Activated CD4-positive, alpha-beta T cell treated with anti-CD3 and anti-CD28 coated beads, Interleukin-2, amount 10 ng/mL, durations not matched to agents 7 days and 5 days (primary cell): ENCODE measurements around the gene FHIT. TPM values are rescaled to one million over a fixed set of nuclear protein-coding genes. Genes with fewer than 3 reads are reported as not detected.
"Not testable (repeated sequence)": the region's sequence is repeated elsewhere in the genome, so short reads cannot be mapped to it uniquely, and the experiment has no call there.

Experiments used
- CTCF ChIA-PET: fragments of 350-600 bp; sonication (Branson Sonifier 250); formaldehyde crosslinking; loops from one replicate; lab custom pipeline; 2021; ENCODE audit warnings: antibody characterized with exemption; lab: Charles Lee
- POLR2A ChIA-PET: fragments of 350-600 bp; sonication (Branson Sonifier 250); formaldehyde crosslinking; loops from one replicate; lab custom pipeline; 2021; ENCODE audit warnings: antibody characterized with exemption; lab: Charles Lee
- DNase-seq: peaks from one replicate; pipeline ENCODE4 v3.0.0-alpha.2; 2020
- H3K27ac Mint-ChIP-seq: one replicate; pipeline ENCODE4 v1.8.0; 2021; ENCODE audit warnings: mild to moderate bottlenecking, moderate library complexity, mixed read lengths
- H3K27me3 Mint-ChIP-seq: one replicate; pipeline ENCODE4 v1.8.0; 2021; ENCODE audit warnings: mixed read lengths
- H3K36me3 Mint-ChIP-seq: one replicate; pipeline ENCODE4 v1.8.0; 2021; ENCODE audit warnings: low read depth, mixed read lengths
- H3K4me1 Mint-ChIP-seq: one replicate; pipeline ENCODE4 v1.8.0; 2021; ENCODE audit warnings: mixed read lengths
- H3K4me3 Mint-ChIP-seq: one replicate; pipeline ENCODE4 v1.8.0; 2021; ENCODE audit warnings: mild to moderate bottlenecking, moderate library complexity, mixed read lengths
- H3K9me3 Mint-ChIP-seq: one replicate; pipeline ENCODE4 v1.8.0; 2021; ENCODE audit warnings: mixed read lengths
- total RNA-seq, 2 experiments: library from RNA; stranded (reverse); gene quantifications; one replicate each; pipeline ENCODE4 v1.2.3, GENCODE V29; 2021

Gene FHIT
- total RNA-seq, 2 experiments from 2014 or later, result 39.4 to 41.2 TPM

- H3K27ac Mint-ChIP-seq, DNase-seq, CTCF ChIA-PET, H3K27me3 Mint-ChIP-seq, POLR2A ChIA-PET, H3K4me3 Mint-ChIP-seq: not testable (repeated sequence)
- Mint-ChIP-seq H3K9me3 (peaks cover 12% of the 10 kb centered on the region), H3K36me3 (peaks cover 69% of the 10 kb centered on the region), H3K4me1 (peaks cover 39% of the 10 kb centered on the region)
These were observed 1316.7 kb downstream of the FHIT start for GRCh38 chr3:59934560-59934959.

- peaks cover 34% of the 10 kb centered on the region for H3K4me1 Mint-ChIP-seq
- ChIA-PET POLR2A (no interaction called here), CTCF (no interaction called here)
- no peak overlapping the region for H3K27ac Mint-ChIP-seq
- no peaks in the 10 kb centered on the region for H3K27me3 Mint-ChIP-seq
- peaks cover 12% of the 10 kb centered on the region for H3K9me3 Mint-ChIP-seq
- peaks cover 69% of the 10 kb centered on the region for H3K36me3 Mint-ChIP-seq
- DNase-seq, result no peak
- no peak overlapping the region for H3K4me3 Mint-ChIP-seq
These were observed 1321.1 kb downstream of the FHIT start for GRCh38 chr3:59930170-59930569.

- no peak overlapping the region for H3K27ac Mint-ChIP-seq
- peaks cover 67% of the 10 kb centered on the region for H3K36me3 Mint-ChIP-seq
- ChIA-PET POLR2A (no interaction called here), CTCF (no interaction called here)
- peaks cover 10% of the 10 kb centered on the region for H3K9me3 Mint-ChIP-seq
- no peak overlapping the region for H3K4me3 Mint-ChIP-seq
- peaks cover 37% of the 10 kb centered on the region for H3K4me1 Mint-ChIP-seq
- DNase-seq, result no peak
- no peaks in the 10 kb centered on the region for H3K27me3 Mint-ChIP-seq
These were observed 1324.2 kb downstream of the FHIT start for GRCh38 chr3:59927056-59927455.

GRCh38 chr3:59925946-59926345, 1325.3 kb downstream of the FHIT start:
- Mint-ChIP-seq H3K36me3 (peaks cover 68% of the 10 kb centered on the region), H3K4me1 (peaks cover 35% of the 10 kb centered on the region), H3K9me3 (peaks cover 10% of the 10 kb centered on the region), H3K4me3 (no peak overlapping the region), H3K27ac (no peak overlapping the region), H3K27me3 (no peaks in the 10 kb centered on the region)
- CTCF ChIA-PET, result no interaction called here
- POLR2A ChIA-PET, result interaction anchor here (0.6 kb wide), 1 partner anchor 664 kb away, joined by 3 read pairs; no protein-coding TSS in a partner anchor
- no peak for DNase-seq

GRCh38 chr3:59922192-59922591, 1329.1 kb downstream of the FHIT start:
- H3K27me3 Mint-ChIP-seq, result no peaks in the 10 kb centered on the region
- ChIA-PET CTCF (no interaction called here), POLR2A (no interaction called here)
- H3K4me3 Mint-ChIP-seq, result no peak overlapping the region
- H3K27ac Mint-ChIP-seq, result no peak overlapping the region
- H3K36me3 Mint-ChIP-seq, result peaks cover 77% of the 10 kb centered on the region
- DNase-seq, result no peak
- H3K9me3 Mint-ChIP-seq, result peaks cover 25% of the 10 kb centered on the region
- peaks cover 47% of the 10 kb centered on the region for H3K4me1 Mint-ChIP-seq

- H3K4me3 Mint-ChIP-seq, result no peak overlapping the region
- no peak overlapping the region for H3K27ac Mint-ChIP-seq
- DNase-seq, result no peak
- ChIA-PET POLR2A (no interaction called here), CTCF (no interaction called here)
- H3K27me3 Mint-ChIP-seq, result no peaks in the 10 kb centered on the region
- peaks cover 28% of the 10 kb centered on the region for H3K9me3 Mint-ChIP-seq
- H3K36me3 Mint-ChIP-seq, result peaks cover 79% of the 10 kb centered on the region
- peaks cover 46% of the 10 kb centered on the region for H3K4me1 Mint-ChIP-seq
These were observed 1330.4 kb downstream of the FHIT start for GRCh38 chr3:59920822-59921221.

- no peak for DNase-seq
- Mint-ChIP-seq H3K4me1 (peaks cover 45% of the 10 kb centered on the region), H3K27ac (peak overlapping the region; percentile 3), H3K9me3 (peaks cover 30% of the 10 kb centered on the region), H3K27me3 (no peaks in the 10 kb centered on the region), H3K36me3 (peaks cover 84% of the 10 kb centered on the region), H3K4me3 (no peak overlapping the region)
- ChIA-PET POLR2A (no interaction called here), CTCF (interaction anchor here (0.6 kb wide), 1 partner anchor 484 kb away, joined by 3 read pairs; no protein-coding TSS in a partner anchor)
These were observed 1331.7 kb downstream of the FHIT start for GRCh38 chr3:59919586-59919985.

GRCh38 chr3:59914251-59914650, 1337.0 kb downstream of the FHIT start:
- Mint-ChIP-seq H3K9me3 (peaks cover 16% of the 10 kb centered on the region), H3K27ac (no peak overlapping the region), H3K4me1 (peaks cover 19% of the 10 kb centered on the region), H3K4me3 (no peak overlapping the region), H3K27me3 (no peaks in the 10 kb centered on the region), H3K36me3 (peaks cover 81% of the 10 kb centered on the region)
- POLR2A ChIA-PET, result no interaction called here
- CTCF ChIA-PET, result no interaction called here
- no peak for DNase-seq

GRCh38 chr3:59913645-59914044, 1337.6 kb downstream of the FHIT start:
- H3K27ac Mint-ChIP-seq, result no peak overlapping the region
- H3K4me1 Mint-ChIP-seq, result peaks cover 13% of the 10 kb centered on the region
- DNase-seq, result no peak
- H3K27me3 Mint-ChIP-seq, result no peaks in the 10 kb centered on the region
- H3K4me3 Mint-ChIP-seq, result no peak overlapping the region
- peaks cover 13% of the 10 kb centered on the region for H3K9me3 Mint-ChIP-seq
- CTCF ChIA-PET, result no interaction called here
- POLR2A ChIA-PET, result no interaction called here
- peaks cover 77% of the 10 kb centered on the region for H3K36me3 Mint-ChIP-seq

GRCh38 chr3:59908701-59909100, 1342.6 kb downstream of the FHIT start:
- Mint-ChIP-seq H3K27me3 (no peaks in the 10 kb centered on the region), H3K4me1 (no peaks in the 10 kb centered on the region), H3K4me3 (no peak overlapping the region), H3K36me3 (peaks cover 62% of the 10 kb centered on the region), H3K9me3 (peaks cover 2% of the 10 kb centered on the region), H3K27ac (no peak overlapping the region)
- DNase-seq, result no peak
- CTCF ChIA-PET, result no interaction called here
- POLR2A ChIA-PET, result no interaction called here

GRCh38 chr3:59908280-59908679, 1343.0 kb downstream of the FHIT start:
- Mint-ChIP-seq H3K4me1 (no peaks in the 10 kb centered on the region), H3K27me3 (no peaks in the 10 kb centered on the region), H3K9me3 (peaks cover 6% of the 10 kb centered on the region), H3K27ac (no peak overlapping the region), H3K4me3 (no peak overlapping the region), H3K36me3 (peaks cover 66% of the 10 kb centered on the region)
- ChIA-PET CTCF (no interaction called here), POLR2A (no interaction called here)
- no peak for DNase-seq

GRCh38 chr3:59904296-59904695, 1347.0 kb downstream of the FHIT start:
- H3K4me3 Mint-ChIP-seq, result no peak overlapping the region
- CTCF ChIA-PET, result interaction anchor here (0.5 to 0.7 kb wide), 2 partner anchors 262 to 857 kb away, joined by 3 read pairs; no protein-coding TSS in a partner anchor
- peaks cover 16% of the 10 kb centered on the region for H3K9me3 Mint-ChIP-seq
- no peaks in the 10 kb centered on the region for H3K27me3 Mint-ChIP-seq
- H3K4me1 Mint-ChIP-seq, result no peaks in the 10 kb centered on the region
- H3K27ac Mint-ChIP-seq, result no peak overlapping the region
- POLR2A ChIA-PET, result no interaction called here
- no peak for DNase-seq
- peaks cover 58% of the 10 kb centered on the region for H3K36me3 Mint-ChIP-seq

- POLR2A ChIA-PET, result no interaction called here
- CTCF ChIA-PET, result no interaction called here
These were observed 1352.2 kb downstream of the FHIT start for GRCh38 chr3:59899061-59899460.

GRCh38 chr3:59895972-59896371, 1355.3 kb downstream of the FHIT start:
- ChIA-PET POLR2A (no interaction called here), CTCF (no interaction called here)
- Mint-ChIP-seq H3K4me3 (no peak overlapping the region), H3K27ac (no peak overlapping the region), H3K4me1 (peaks cover 28% of the 10 kb centered on the region), H3K36me3 (peaks cover 43% of the 10 kb centered on the region), H3K27me3 (no peaks in the 10 kb centered on the region), H3K9me3 (peaks cover 8% of the 10 kb centered on the region)
- no peak for DNase-seq

More at GRCh38 chr3:59899061-59899460, 1352.2 kb downstream of the FHIT start:
- H3K4me1 Mint-ChIP-seq, result peaks cover 28% of the 10 kb centered on the region
- peaks cover 15% of the 10 kb centered on the region for H3K9me3 Mint-ChIP-seq
- H3K36me3 Mint-ChIP-seq, result peaks cover 58% of the 10 kb centered on the region
- H3K27ac Mint-ChIP-seq, result no peak overlapping the region
- no peak overlapping the region for H3K4me3 Mint-ChIP-seq
- H3K27me3 Mint-ChIP-seq, result no peaks in the 10 kb centered on the region
- no peak for DNase-seq
